ENCODE data around the gene ITGA5. TPM values are rescaled to one million over a fixed set of nuclear protein-coding genes. Genes with fewer than 3 reads are reported as not detected.
A peak's percentile ranks its signal among the peaks of the same experiment; 100 is the strongest.

Gene ITGA5
- total RNA-seq, 1 experiment from 2014 or later = 12.2 TPM

DNA sequence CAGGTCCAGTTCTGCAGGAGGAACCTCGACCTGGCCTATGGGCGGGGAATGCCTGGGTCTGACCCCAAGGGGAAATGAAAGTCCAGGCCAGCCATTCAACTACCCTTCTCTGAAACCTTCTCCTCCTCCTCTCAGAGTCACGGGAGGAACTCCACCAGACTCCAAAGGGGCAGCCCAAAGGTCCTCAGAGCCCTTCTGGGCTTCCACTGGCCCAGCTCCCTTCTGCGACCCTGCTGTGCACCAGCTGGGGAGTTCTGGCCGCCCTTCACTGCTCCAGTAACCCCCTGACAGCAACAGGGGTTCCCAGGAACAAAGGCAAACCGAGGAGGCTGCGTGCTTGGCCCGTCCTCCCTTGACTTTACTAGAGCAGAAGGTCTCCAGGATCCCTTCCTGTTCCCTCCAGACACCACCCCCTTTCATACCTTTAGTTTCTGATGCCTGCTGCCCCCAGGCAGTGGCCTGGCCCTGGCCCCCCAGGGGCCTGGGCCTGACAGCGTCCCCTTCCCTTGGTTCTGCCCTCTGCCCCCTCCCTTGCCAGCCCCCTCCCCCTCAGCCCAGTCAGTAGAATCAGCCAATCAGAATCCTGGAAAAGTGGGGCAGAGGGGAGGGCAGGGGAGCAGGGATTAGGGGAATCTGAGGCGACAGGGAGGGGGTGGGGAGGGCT is 33.7 kb downstream of the ITGA5 start:
- no peaks in the 10 kb centered on the region for H3K27me3 ChIP-seq (ENCODE audit: insufficient read depth, low read length)
- Mint-ChIP-seq H3K27ac (peak overlapping the region in 1 of 3 experiments; percentile 79; a peak in 2 of 7 replicates), H3K4me1 (peaks cover 61 to 66% of the 10 kb centered on the region in 2 experiments), H3K4me3 (peak overlapping the region; percentile 25 to 60; a peak in 4 of 5 replicates), H3K27me3 (ENCODE audit: low read depth) (no peaks in the 10 kb centered on the region), H3K36me3 (ENCODE audit: insufficient read depth in 1 of 3, low read depth in 3 of 3) (peaks cover 2 to 22% (median 8%) of the 10 kb centered on the region in 3 experiments; a peak in 6 of 7 replicates), H3K9me3 (no peaks in the 10 kb centered on the region)
- peak; percentile 63 for DNase-seq
- TF ChIP-seq, protein P1, sequence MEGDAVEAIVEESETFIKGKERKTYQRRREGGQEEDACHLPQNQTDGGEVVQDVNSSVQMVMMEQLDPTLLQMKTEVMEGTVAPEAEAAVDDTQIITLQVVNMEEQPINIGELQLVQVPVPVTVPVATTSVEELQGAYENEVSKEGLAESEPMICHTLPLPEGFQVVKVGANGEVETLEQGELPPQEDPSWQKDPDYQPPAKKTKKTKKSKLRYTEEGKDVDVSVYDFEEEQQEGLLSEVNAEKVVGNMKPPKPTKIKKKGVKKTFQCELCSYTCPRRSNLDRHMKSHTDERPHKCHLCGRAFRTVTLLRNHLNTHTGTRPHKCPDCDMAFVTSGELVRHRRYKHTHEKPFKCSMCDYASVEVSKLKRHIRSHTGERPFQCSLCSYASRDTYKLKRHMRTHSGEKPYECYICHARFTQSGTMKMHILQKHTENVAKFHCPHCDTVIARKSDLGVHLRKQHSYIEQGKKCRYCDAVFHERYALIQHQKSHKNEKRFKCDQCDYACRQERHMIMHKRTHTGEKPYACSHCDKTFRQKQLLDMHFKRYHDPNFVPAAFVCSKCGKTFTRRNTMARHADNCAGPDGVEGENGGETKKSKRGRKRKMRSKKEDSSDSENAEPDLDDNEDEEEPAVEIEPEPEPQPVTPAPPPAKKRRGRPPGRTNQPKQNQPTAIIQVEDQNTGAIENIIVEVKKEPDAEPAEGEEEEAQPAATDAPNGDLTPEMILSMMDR (conservative IDR thresholded peaks at IDR 0.05) = no peak
- no peak overlapping the region for H3K4ac ChIP-seq (ENCODE audit: low read depth, low read length)
- no peaks in the 10 kb centered on the region for H4K20me1 ChIP-seq (ENCODE audit: control insufficient read depth, insufficient read depth, insufficient read length)
- H2AFZ ChIP-seq (ENCODE audit: low read length) = no peak overlapping the region
- no peak overlapping the region for H2AK5ac ChIP-seq (ENCODE audit: insufficient read length, low read length)
- no peak overlapping the region for H3K23ac ChIP-seq (ENCODE audit: insufficient read length, low read depth, low read length)
- H2BK12ac ChIP-seq (ENCODE audit: insufficient read length, low read depth, low read length) = no peak overlapping the region
- no peak overlapping the region for H4K8ac ChIP-seq (replicated peaks; ENCODE audit: insufficient read length, low read depth, low read length)
- no peaks in the 10 kb centered on the region for H3K9me3 ChIP-seq (ENCODE audit: control insufficient read depth, low read depth, low read length)
- peak overlapping the region; percentile 17 for H3K4me2 ChIP-seq (ENCODE audit: insufficient read depth, insufficient read length, low read length)
- no peaks in the 10 kb centered on the region for H3K79me1 ChIP-seq (ENCODE audit: insufficient read depth, low read depth, low read length, poor library complexity, severe bottlenecking)
- no CpG with 5 or more reads among the region's 10 CpGs for WGBS (ENCODE audit: extremely low coverage, insufficient read length, low lambda C conversion rate)
- no peak overlapping the region for H3K56ac ChIP-seq (ENCODE audit: insufficient read length, low read depth, low read length)
- H3K4me1 ChIP-seq (ENCODE audit: insufficient read depth, low read length) = peaks cover 31% of the 10 kb centered on the region
- H3T11ph ChIP-seq (ENCODE audit: low read length) = no peak overlapping the region
- H4K5ac ChIP-seq (ENCODE audit: insufficient read length, low read depth, low read length) = no peak overlapping the region
- no peak overlapping the region for H3K14ac ChIP-seq (ENCODE audit: insufficient read depth, low read length)
- H3K18ac ChIP-seq (ENCODE audit: insufficient read length, low read depth, low read length) = no peak overlapping the region
- H3K23me2 ChIP-seq (ENCODE audit: insufficient read length, low read depth, low read length, poor library complexity, severe bottlenecking) = peaks cover 14% of the 10 kb centered on the region
- H2BK5ac ChIP-seq (ENCODE audit: insufficient read length, low read length) = no peak overlapping the region
- H3K27ac ChIP-seq (ENCODE audit: insufficient read length, low read depth, low read length) = no peak overlapping the region
- no peak overlapping the region for H2BK15ac ChIP-seq (ENCODE audit: low read depth, low read length)
- no peak overlapping the region for H3K9ac ChIP-seq (ENCODE audit: extremely low read depth, insufficient read length, low read length)
- no peak overlapping the region for H4K91ac ChIP-seq (ENCODE audit: insufficient read length, low read depth, low read length)
- no peak overlapping the region for H2BK20ac ChIP-seq (ENCODE audit: low read depth, low read length, poor library complexity, severe bottlenecking)
- no peaks in the 10 kb centered on the region; the same call in 1 of the 2 replicates for H3K79me2 ChIP-seq (ENCODE audit: insufficient read depth, low read length)
- H2BK120ac ChIP-seq (ENCODE audit: low read depth, low read length, poor library complexity, severe bottlenecking) = no peak overlapping the region
